HepG2 (cell line): ENCODE measurements around the gene ETFA. TPM values are rescaled to one million over a fixed set of nuclear protein-coding genes. Genes with fewer than 3 reads are reported as not detected.
A peak's percentile ranks its signal among the peaks of the same experiment; 100 is the strongest.

Source experiments
- ATAC-seq: fragments of 200-7000 bp; cut with Tn5 transposase; 3 replicates; pipeline ENCODE4 v1.9.1; 2020; ENCODE audit warnings: mild to moderate bottlenecking, moderate library complexity
- BruUV-seq: library from RNA; stranded (reverse); fragments of 400-500 nt; replicated peaks from 2 replicates; lab custom pipeline; 2021; lab: Mats Ljungman, UMichigan
- CTCF ChIA-PET: fragments of 300-600 bp; formaldehyde crosslinking; extraction: SDS; loops from one replicate; lab custom pipeline; 2021; ENCODE audit warnings: low total read pairs, inconsistent platforms, low intra/inter-chr PET ratio; lab: Yijun Ruan, JAX
- POLR2A ChIA-PET: fragments of 350-600 bp; sonication (Branson Sonifier 250); formaldehyde crosslinking; loops from one replicate; lab custom pipeline; 2020; ENCODE audit warnings: antibody characterized with exemption, inconsistent platforms; lab: Yijun Ruan, JAX
- DNase-seq: peaks from one replicate; pipeline ENCODE4 v3.0.0-alpha.2; 2015; ENCODE audit warnings: low spot score
- FAIRE-seq: peaks from 3 replicates; lab custom pipeline; 2011; peaks lifted over from hg19 to GRCh38; lab: Jason Lieb, UNC
- H2AFZ ChIP-seq: one replicate; pipeline ENCODE4 v1.6.1; 2011; ENCODE audit warnings: low read length, inconsistent platforms
- H3K27ac ChIP-seq: fragments of 300-600 bp; 3 replicates; pipeline ENCODE4 v1.8.0; 2011; ENCODE audit warnings: mixed run types, mild to moderate bottlenecking, mixed read lengths, low read length, inconsistent platforms; ENCODE audit not compliant: insufficient read depth; ENCODE audit errors: extremely low read length
- H3K27me3 ChIP-seq, 2 experiments: fragments of 200-600 bp in 1 of 2; 2 replicates in 1 of 2; 3 replicates in 1 of 2; pipeline versions ENCODE4 v1.6.0 to v1.8.0; 2011; ENCODE audit warnings: low read length in 2 of 2, mild to moderate bottlenecking in 2 of 2, moderate library complexity in 2 of 2, inconsistent platforms in 1 of 2; ENCODE audit not compliant: insufficient read depth in 2 of 2, control insufficient read depth in 1 of 2
- H3K36me3 ChIP-seq, 2 experiments: fragments of 200-600 bp in 1 of 2; replicated peaks in 1 of 2; 2 replicates in 1 of 2; 3 replicates in 1 of 2; pipeline versions ENCODE4 v1.5.1 to v1.8.0; 2011; ENCODE audit warnings: low read length in 2 of 2, inconsistent platforms in 1 of 2; ENCODE audit not compliant: insufficient read depth in 2 of 2, control insufficient read depth in 1 of 2
- H3K4me1 ChIP-seq: 2 replicates; pipeline ENCODE4 v1.5.1; 2012; ENCODE audit warnings: low read length, inconsistent platforms; ENCODE audit not compliant: insufficient read depth
- H3K4me2 ChIP-seq: 2 replicates; pipeline ENCODE4 v1.6.0; 2011; ENCODE audit warnings: low read depth, low read length, inconsistent platforms
- H3K4me3 ChIP-seq, 3 experiments: fragments of 200-600 bp in 1 of 3; sonication (generic), shearing (Covaris generic) in 1 of 3; replicated peaks in 1 of 3; 2 replicates each; pipeline ENCODE4 v1.5.1; 2011 to 2016; ENCODE audit warnings: low read length in 3 of 3, inconsistent platforms in 2 of 3, low read depth in 2 of 3, mild to moderate bottlenecking in 2 of 3, control low read depth in 1 of 3, mixed read lengths in 1 of 3; ENCODE audit not compliant: insufficient read depth in 1 of 3
- H3K79me2 ChIP-seq: one replicate; pipeline ENCODE4 v1.6.1; 2011; ENCODE audit warnings: low read length, inconsistent platforms; ENCODE audit not compliant: insufficient read depth
- H3K9ac ChIP-seq: 2 replicates; pipeline ENCODE4 v1.6.0; 2011; ENCODE audit warnings: mild to moderate bottlenecking, low read depth, low read length, inconsistent platforms; ENCODE audit not compliant: insufficient read depth
- H3K9me3 ChIP-seq: 2 replicates; pipeline ENCODE4 v1.5.1; 2012; ENCODE audit warnings: mild to moderate bottlenecking, low read length
- H4K20me1 ChIP-seq: 2 replicates; pipeline ENCODE4 v1.6.0; 2011; ENCODE audit warnings: inconsistent platforms, mild to moderate bottlenecking, low read length, moderate library complexity; ENCODE audit not compliant: insufficient read depth
- HDAC2 ChIP-seq: sonication (generic); formaldehyde crosslinking; IDR thresholded peaks from 2 replicates; pipeline ENCODE4 v1.4.0; 2020; ENCODE audit warnings: missing genetic modification reagents
- NFE2L2 ChIP-seq: fragments of 150-350 bp; IDR thresholded peaks from 2 replicates; pipeline ENCODE4 v1.6.1; 2014; ENCODE audit warnings: low read length
- PRPF4 ChIP-seq: fragments of 200-400 bp; formaldehyde crosslinking; IDR thresholded peaks from 2 replicates; pipeline ENCODE4 v1.6.1; 2016; ENCODE audit warnings: low read length, low read depth; ENCODE audit not compliant: poor library complexity, severe bottlenecking
- REL ChIP-seq: sonication (generic); formaldehyde crosslinking; conservative IDR thresholded peaks from 2 replicates; pipeline ENCODE4 v1.8.0; 2022; ENCODE audit warnings: mild to moderate bottlenecking, missing genetic modification reagents, moderate library complexity
- XBP1 ChIP-seq: sonication (generic); formaldehyde crosslinking; IDR thresholded peaks from 2 replicates; pipeline ENCODE4 v1.5.0; 2020; ENCODE audit warnings: missing genetic modification reagents
- ZNF235 ChIP-seq: sonication (generic); formaldehyde crosslinking; IDR thresholded peaks from 2 replicates; pipeline ENCODE4 v1.8.1; 2023; ENCODE audit warnings: mild to moderate bottlenecking, missing genetic modification reagents, borderline replicate concordance
- ZNF274 ChIP-seq: sonication (generic); formaldehyde crosslinking; IDR thresholded peaks from 2 replicates; pipeline ENCODE4 v1.5.1; 2020; ENCODE audit warnings: mild to moderate bottlenecking, missing genetic modification reagents
- ZNF430 ChIP-seq: sonication (generic); formaldehyde crosslinking; IDR thresholded peaks from 2 replicates; pipeline ENCODE4 v1.9.0; 2021; ENCODE audit warnings: mild to moderate bottlenecking, missing genetic modification reagents
- ZNF558 ChIP-seq: sonication (generic); formaldehyde crosslinking; IDR thresholded peaks from 2 replicates; pipeline ENCODE4 v1.9.0; 2022; ENCODE audit warnings: mild to moderate bottlenecking, missing genetic modification reagents, borderline replicate concordance
- ZNF839 ChIP-seq: sonication (generic); formaldehyde crosslinking; IDR thresholded peaks from 2 replicates; pipeline ENCODE4 v1.4.0; 2020; ENCODE audit warnings: missing genetic modification reagents, mild to moderate bottlenecking, borderline replicate concordance
- WGBS: methylation state at CpG from one replicate; pipeline ENCODE4 v1.1.6; 2017; ENCODE audit warnings: low lambda C conversion rate; 5-methylcytosine and 5-hydroxymethylcytosine counted together
- in situ Hi-C: cut with HindIII; loops from 2 replicates; pipeline ENCODE4 v1.10.0; 2017; ENCODE audit warnings: low pct_unique_long_range_greater_than_20kb; ENCODE audit not compliant: extremely low pct_ligation_motif_present
- intact Hi-C: fragments of 100-400 bp; cut with micrococcal nuclease; formaldehyde crosslinking; loops from one replicate; pipeline ENCODE4 v1.10.0; 2022; ENCODE audit not compliant: unreplicated experiment
- polyA plus RNA-seq, 8 experiments: library from polyadenylated mRNA; depleted of rRNA in 3 of 8; stranded (reverse) in 7 of 8; unstranded in 1 of 8; fragments of >200 nt; fragmentation: Illumina TruSeq in 4 of 8; extraction: Trizol in 4 of 8; gene quantifications; 2 replicates each; pipeline versions ENCODE4 v1.2.1 to v1.2.3, GENCODE V29; 2011 to 2016; ENCODE audit warnings: low read depth in 4 of 8, missing spikeins in 1 of 8, mixed read lengths in 1 of 8; ENCODE audit not compliant: insufficient read depth in 1 of 8
- total RNA-seq, 5 experiments: library from RNA; depleted of rRNA; stranded (reverse); fragments of >200 nt; fragmentation: Illumina TruSeq; extraction: Trizol; gene quantifications; 2 replicates each; pipeline ENCODE4 v1.2.3, GENCODE V29; 2016; ENCODE audit warnings: low read depth in 1 of 5
- TF ChIP-seq, protein P1 (sequence below): sonication (generic); formaldehyde crosslinking; IDR thresholded peaks from 2 replicates; pipeline ENCODE4 v1.4.0; 2020; ENCODE audit warnings: missing genetic modification reagents, borderline replicate concordance
- TF ChIP-seq, protein P2 (sequence below): sonication (generic); formaldehyde crosslinking; IDR thresholded peaks from 2 replicates; pipeline ENCODE4 v1.5.0; 2020; ENCODE audit warnings: missing genetic modification reagents, mild to moderate bottlenecking, borderline replicate concordance
- TF ChIP-seq, protein P3 (sequence below): sonication (generic); formaldehyde crosslinking; IDR thresholded peaks from 2 replicates; pipeline ENCODE4 v1.5.0; 2020; ENCODE audit warnings: missing genetic modification reagents

The ETFA gene
- total and polyA plus RNA-seq, 2 of the 13 experiments (the other 11 are each of a cell fraction or from before 2014, with no cell fraction given): 291 to 396 TPM

DNA sequence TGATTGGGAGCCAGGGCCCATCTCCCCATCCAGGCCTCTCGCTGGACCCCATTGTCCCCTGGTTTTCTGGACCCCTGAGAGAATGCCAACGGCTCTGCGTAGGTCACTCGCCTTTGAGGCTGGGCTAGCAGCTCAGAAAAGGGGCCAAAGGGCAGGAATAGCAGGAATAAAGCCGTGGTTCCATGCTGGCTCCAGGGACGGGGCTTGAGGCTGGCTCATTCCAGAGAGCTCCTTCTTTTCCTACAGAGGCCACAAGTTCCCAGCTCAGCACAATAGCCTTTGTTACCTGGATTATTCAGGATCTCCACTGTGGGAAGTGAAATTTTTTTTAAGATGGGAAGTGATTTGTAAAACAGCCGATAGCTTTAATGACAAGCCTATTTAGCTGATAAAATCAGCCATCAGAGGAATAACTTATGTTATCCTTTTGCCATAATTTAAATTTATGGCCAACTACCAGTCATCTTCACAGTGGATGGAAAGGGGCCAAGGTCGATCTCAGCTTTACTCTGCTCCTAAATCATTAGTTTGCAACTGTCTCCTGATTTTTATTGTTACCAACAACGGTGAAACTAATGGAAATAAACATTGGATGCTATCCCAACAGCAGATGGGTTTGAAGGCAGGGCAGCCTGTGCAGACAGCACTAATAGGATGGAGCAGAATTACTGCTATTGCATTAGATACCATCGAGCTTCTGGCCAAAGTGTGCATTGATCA, 127.2 kb downstream of the ETFA start:
- intact Hi-C loops (no loop called here), in situ Hi-C loops (no loop called here)
- TF ChIP-seq PRPF4: no peak
- no peak for TF ChIP-seq ZNF430
- TF ChIP-seq REL: no peak
- no peak for TF ChIP-seq ZNF235
- TF ChIP-seq, protein P1, sequence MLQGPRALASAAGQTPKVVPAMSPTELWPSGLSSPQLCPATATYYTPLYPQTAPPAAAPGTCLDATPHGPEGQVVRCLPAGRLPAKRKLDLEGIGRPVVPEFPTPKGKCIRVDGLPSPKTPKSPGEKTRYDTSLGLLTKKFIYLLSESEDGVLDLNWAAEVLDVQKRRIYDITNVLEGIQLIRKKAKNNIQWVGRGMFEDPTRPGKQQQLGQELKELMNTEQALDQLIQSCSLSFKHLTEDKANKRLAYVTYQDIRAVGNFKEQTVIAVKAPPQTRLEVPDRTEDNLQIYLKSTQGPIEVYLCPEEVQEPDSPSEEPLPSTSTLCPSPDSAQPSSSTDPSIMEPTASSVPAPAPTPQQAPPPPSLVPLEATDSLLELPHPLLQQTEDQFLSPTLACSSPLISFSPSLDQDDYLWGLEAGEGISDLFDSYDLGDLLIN (CRISPR knock-in tag): no peak
- no peak overlapping the region for H3K9ac ChIP-seq
- no peak overlapping the region for H2AFZ ChIP-seq
- H3K27ac ChIP-seq: no peak overlapping the region
- no peaks in the 10 kb centered on the region for H3K79me2 ChIP-seq
- no peak for FAIRE-seq
- ChIA-PET POLR2A (interaction anchor here (2.4 kb wide), 1 partner anchor 152 kb away, joined by 12 read pairs; the partner anchor contains the start of gene ISL2), CTCF (no interaction called here)
- peak; percentile 26; the same call in 1 of the 3 replicates for ATAC-seq
- 17% methylated on average over 6 of the region's 10 CpGs for WGBS
- no peaks in the 10 kb centered on the region for H4K20me1 ChIP-seq
- peaks cover 3 to 27% of the 10 kb centered on the region in 2 experiments; a peak in 4 of 5 replicates for H3K27me3 ChIP-seq
- H3K4me3 ChIP-seq: no peak overlapping the region
- no TSS peak for BruUV-seq
- H3K4me1 ChIP-seq: peaks cover 17% of the 10 kb centered on the region; the same call in 1 of the 2 replicates
- no peaks in the 10 kb centered on the region for H3K9me3 ChIP-seq
- no peak for DNase-seq
- H3K4me2 ChIP-seq: no peak overlapping the region
- H3K36me3 ChIP-seq: no peaks in the 10 kb centered on the region

GRCh38 chr15:76181705-76182107, 129.6 kb downstream of the ETFA start:
- POLR2A ChIA-PET: no interaction called here
- intact Hi-C loops (no loop called here), in situ Hi-C loops (no loop called here)
- no TSS peak for BruUV-seq
- Histone ChIP-seq H3K4me2 (no peak overlapping the region), H3K4me3 (no peak overlapping the region), H2AFZ (no peak overlapping the region), H3K27ac (no peak overlapping the region), H3K4me1 (peaks cover 34% of the 10 kb centered on the region), H3K27me3 (peaks cover 7 to 51% of the 10 kb centered on the region in 2 experiments; a peak in 4 of 5 replicates), H3K36me3 (no peaks in the 10 kb centered on the region), H3K9me3 (no peaks in the 10 kb centered on the region), H4K20me1 (no peaks in the 10 kb centered on the region), H3K9ac (no peak overlapping the region), H3K79me2 (no peaks in the 10 kb centered on the region)
- WGBS: 51% methylated on average over 9 of the region's 9 CpGs
- ATAC-seq (no peak), DNase-seq (no peak), FAIRE-seq (no peak)
- CTCF ChIA-PET: no interaction called here
- TF ChIP-seq, protein P2, sequence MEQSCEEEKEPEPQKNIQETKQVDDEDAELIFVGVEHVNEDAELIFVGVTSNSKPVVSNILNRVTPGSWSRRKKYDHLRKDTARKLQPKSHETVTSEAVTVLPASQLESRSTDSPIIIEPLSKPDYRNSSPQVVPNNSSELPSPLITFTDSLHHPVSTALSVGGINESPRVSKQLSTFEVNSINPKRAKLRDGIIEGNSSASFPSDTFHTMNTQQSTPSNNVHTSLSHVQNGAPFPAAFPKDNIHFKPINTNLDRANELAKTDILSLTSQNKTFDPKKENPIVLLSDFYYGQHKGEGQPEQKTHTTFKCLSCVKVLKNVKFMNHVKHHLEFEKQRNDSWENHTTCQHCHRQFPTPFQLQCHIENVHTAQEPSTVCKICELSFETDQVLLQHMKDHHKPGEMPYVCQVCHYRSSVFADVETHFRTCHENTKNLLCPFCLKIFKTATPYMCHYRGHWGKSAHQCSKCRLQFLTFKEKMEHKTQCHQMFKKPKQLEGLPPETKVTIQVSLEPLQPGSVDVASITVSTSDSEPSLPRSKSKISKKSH (CRISPR knock-in tag): no peak
- no peak for TF ChIP-seq ZNF558 (CRISPR knock-in tag)
- TF ChIP-seq, protein P3, sequence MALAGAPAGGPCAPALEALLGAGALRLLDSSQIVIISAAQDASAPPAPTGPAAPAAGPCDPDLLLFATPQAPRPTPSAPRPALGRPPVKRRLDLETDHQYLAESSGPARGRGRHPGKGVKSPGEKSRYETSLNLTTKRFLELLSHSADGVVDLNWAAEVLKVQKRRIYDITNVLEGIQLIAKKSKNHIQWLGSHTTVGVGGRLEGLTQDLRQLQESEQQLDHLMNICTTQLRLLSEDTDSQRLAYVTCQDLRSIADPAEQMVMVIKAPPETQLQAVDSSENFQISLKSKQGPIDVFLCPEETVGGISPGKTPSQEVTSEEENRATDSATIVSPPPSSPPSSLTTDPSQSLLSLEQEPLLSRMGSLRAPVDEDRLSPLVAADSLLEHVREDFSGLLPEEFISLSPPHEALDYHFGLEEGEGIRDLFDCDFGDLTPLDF: no peak
- TF ChIP-seq ZNF839 (CRISPR knock-in tag): no peak
- no peak for TF ChIP-seq ZNF274 (CRISPR knock-in tag)
- no peak for TF ChIP-seq XBP1 (CRISPR knock-in tag)
- TF ChIP-seq NFE2L2: no peak
- no peak for TF ChIP-seq HDAC2
